GM12878 (cell line): ENCODE measurements around the gene NPAS3. TPM values are rescaled to one million over a fixed set of nuclear protein-coding genes. Genes with fewer than 3 reads are reported as not detected.

ENCODE experiments used
- ATAC-seq: fragments of 200-7000 bp; cut with Tn5 transposase; 3 replicates; pipeline ENCODE4 v1.9.1; 2020; ENCODE audit warnings: mild to moderate bottlenecking, moderate library complexity
- BruUV-seq: library from RNA; stranded (reverse); fragments of 400-500 nt; replicated peaks from 2 replicates; lab custom pipeline; 2021; lab: Mats Ljungman, UMichigan
- CTCF ChIA-PET: fragments of 300-600 bp; sonication (Branson Sonifier 250); formaldehyde crosslinking; extraction: SDS; loops from one replicate; lab custom pipeline; 2021; ENCODE audit warnings: inconsistent platforms; lab: Yijun Ruan, JAX
- POLR2A ChIA-PET: fragments of 350-600 bp; formaldehyde crosslinking; extraction: SDS; loops from one replicate; lab custom pipeline; 2021; ENCODE audit warnings: inconsistent platforms; lab: Charles Lee
- RAD21 ChIA-PET: fragments of 300-600 bp; sonication (Branson Sonifier 250); formaldehyde crosslinking; loops from one replicate; lab custom pipeline; 2023; ENCODE audit warnings: antibody characterized with exemption; ENCODE audit not compliant: unreplicated experiment; lab: Charles Lee
- SMC1A ChIA-PET: fragments of 300-600 bp; sonication (Branson Sonifier 250); formaldehyde crosslinking; loops from one replicate; lab custom pipeline; 2023; ENCODE audit not compliant: unreplicated experiment, uncharacterized antibody; lab: Charles Lee
- DNase-seq: peaks from one replicate; pipeline ENCODE4 v3.0.0-alpha.2; 2011; ENCODE audit warnings: low read depth, low spot score
- FAIRE-seq: peaks from 3 replicates; lab custom pipeline; 2011; peaks lifted over from hg19 to GRCh38; lab: Jason Lieb, UNC
- H2AFZ ChIP-seq: 2 replicates; pipeline ENCODE4 v1.6.0; 2011; ENCODE audit warnings: low read depth, low read length, control low read depth; ENCODE audit not compliant: control insufficient read depth
- H3K27ac ChIP-seq: 2 replicates; pipeline ENCODE4 v1.5.1; 2011; ENCODE audit warnings: control low read depth; ENCODE audit not compliant: control insufficient read depth, insufficient read depth
- H3K27me3 ChIP-seq, 2 experiments: replicated peaks in 1 of 2; 2 replicates each; pipeline versions ENCODE4 v1.6.0 to v1.6.1; 2011; ENCODE audit warnings: low read length in 1 of 2; ENCODE audit not compliant: control insufficient read depth in 2 of 2, insufficient read depth in 2 of 2
- H3K36me3 ChIP-seq, 2 experiments: 2 replicates each; pipeline ENCODE4 v1.5.1; 2011; ENCODE audit warnings: low read length in 1 of 2; ENCODE audit not compliant: control insufficient read depth in 2 of 2, insufficient read depth in 2 of 2
- H3K4me1 ChIP-seq: 2 replicates; pipeline ENCODE4 v1.6.1; 2011; ENCODE audit warnings: mild to moderate bottlenecking, low read length, moderate library complexity, mixed read lengths; ENCODE audit not compliant: control insufficient read depth, insufficient read depth
- H3K4me2 ChIP-seq: 2 replicates; pipeline ENCODE4 v1.6.0; 2011; ENCODE audit warnings: control low read depth; ENCODE audit not compliant: control insufficient read depth, insufficient read depth
- H3K4me3 ChIP-seq: fragments of 200-600 bp; sonication (generic); 2 replicates; pipeline ENCODE4 v1.5.1; 2016
- H3K79me2 ChIP-seq: 2 replicates; pipeline ENCODE4 v1.6.0; 2011; ENCODE audit warnings: low read length; ENCODE audit not compliant: control insufficient read depth, insufficient read depth
- H3K9ac ChIP-seq: 2 replicates; pipeline ENCODE4 v1.8.0; 2011; ENCODE audit warnings: low read length, control low read depth, mixed read lengths; ENCODE audit not compliant: control insufficient read depth, insufficient read depth
- H3K9me3 ChIP-seq: replicated peaks from 3 replicates; pipeline ENCODE4 v1.5.1; 2011; ENCODE audit warnings: mild to moderate bottlenecking, low read length; ENCODE audit not compliant: control insufficient read depth, insufficient read depth
- H4K20me1 ChIP-seq: 2 replicates; pipeline ENCODE4 v1.6.0; 2011; ENCODE audit not compliant: control insufficient read depth, insufficient read depth
- CBX5 ChIP-seq: sonication (generic); IDR thresholded peaks from 2 replicates; pipeline ENCODE4 v1.6.1; 2016; ENCODE audit warnings: low read depth, moderate library complexity, mild to moderate bottlenecking, inconsistent platforms
- CEBPB ChIP-seq, 2 experiments: fragments of 150-350 bp in 1 of 2; IDR thresholded peaks; 2 replicates each; pipeline ENCODE4 v1.6.1; 2012 to 2014; ENCODE audit warnings: low read depth in 2 of 2, low read length in 2 of 2, borderline replicate concordance in 1 of 2, inconsistent platforms in 1 of 2
- CHD1 ChIP-seq: IDR thresholded peaks from 2 replicates; pipeline ENCODE4 v1.6.1; 2012; ENCODE audit warnings: low read depth, low read length, improper control_type of control experiment
- ELK1 ChIP-seq: IDR thresholded peaks from 2 replicates; pipeline ENCODE4 v1.6.1; 2012; ENCODE audit warnings: low read depth, low read length, improper control_type of control experiment
- IRF5 ChIP-seq: fragments of 450-650 bp; IDR thresholded peaks from 2 replicates; pipeline ENCODE4 v1.6.1; 2017; ENCODE audit warnings: borderline replicate concordance
- KAT2A ChIP-seq: conservative IDR thresholded peaks from 2 replicates; pipeline ENCODE4 v1.6.1; 2011; ENCODE audit warnings: low read depth, low read length; ENCODE audit not compliant: control insufficient read depth
- KDM1A ChIP-seq: fragments of 200-600 bp; sonication (generic); IDR thresholded peaks from 2 replicates; pipeline ENCODE4 v1.6.1; 2016; ENCODE audit warnings: borderline replicate concordance
- SMAD5 ChIP-seq: IDR thresholded peaks from 2 replicates; pipeline ENCODE4 v1.6.1; 2016; ENCODE audit warnings: antibody characterized with exemption, low read depth
- ZBED1 ChIP-seq: IDR thresholded peaks from 2 replicates; pipeline ENCODE4 v1.6.1; 2016; ENCODE audit warnings: borderline replicate concordance
- WGBS: methylation state at CpG from one replicate; pipeline ENCODE4 v1.1.6; 2016; ENCODE audit warnings: low lambda C conversion rate; ENCODE audit not compliant: insufficient replicate concordance, insufficient coverage; ENCODE audit errors: missing lambda C conversion rate; 5-methylcytosine and 5-hydroxymethylcytosine counted together
- in situ Hi-C: fragments of 300-500 bp; cut with MboI; formaldehyde crosslinking; loops from 9 replicates; pipeline ENCODE4 v1.14.3; 2018; ENCODE audit warnings: mixed read lengths
- intact Hi-C: fragments of 100-400 bp; cut with micrococcal nuclease; formaldehyde crosslinking; loops from one replicate; pipeline ENCODE4 v1.14.2; 2022; ENCODE audit not compliant: unreplicated experiment
- polyA plus RNA-seq, 11 experiments: library from polyadenylated mRNA; depleted of rRNA in 4 of 11; unstranded in 6 of 11; stranded (reverse) in 5 of 11; fragments of >200 nt; fragmentation: Nextera tagmentation in 4 of 11; fragmentation: Illumina TruSeq in 1 of 11; extraction: Ambion mirVana in 4 of 11; extraction: Trizol in 1 of 11; gene quantifications; 1 replicate in 1 of 11; 2 replicates in 10 of 11; pipeline versions ENCODE4 v1.2.1 to v1.2.3, GENCODE V29; 2011 to 2016; ENCODE audit warnings: inconsistent platforms in 2 of 11, missing spikeins in 2 of 11, low read depth in 1 of 11
- total RNA-seq, 4 experiments: library from RNA; depleted of rRNA in 3 of 4; stranded (reverse); fragments of >200 nt in 3 of 4; fragmentation: Illumina TruSeq in 1 of 4; extraction: Trizol in 1 of 4; gene quantifications; 2 replicates each; pipeline versions ENCODE4 v1.2.1 to v1.2.3, GENCODE V29; 2013 to 2021

NPAS3 gene
- total and polyA plus RNA-seq, 10 of the 15 experiments (the other 5 are each of a cell fraction or from before 2014, with no cell fraction given): under 0.01 to 2.7 (median 0.03) TPM; not detected in 6

GRCh38 chr14:33370426-33370825, 431.7 kb downstream of the NPAS3 start:
- FAIRE-seq (no peak), ATAC-seq (no peak)
- intact Hi-C loops: no loop called here
- POLR2A ChIA-PET: no interaction called here
- no peaks in the 10 kb centered on the region; a peak in 1 of 4 replicates for H3K27me3 ChIP-seq
- H3K4me2 ChIP-seq: peak overlapping the region; percentile 36; the same call in 1 of the 2 replicates
- H3K36me3 ChIP-seq: no peaks in the 10 kb centered on the region
- no peak for TF ChIP-seq SMAD5
- no peak for TF ChIP-seq IRF5
- no peak for TF ChIP-seq KAT2A
- TF ChIP-seq ZBED1: no peak
- no peak for TF ChIP-seq ELK1
- no peak for TF ChIP-seq CBX5
- TF ChIP-seq CEBPB (IDR thresholded peaks at IDR 0.05; ENCODE audit: borderline replicate concordance in 1 of 2, low read depth in 2 of 2, low read length in 2 of 2): no peak
- no peak for TF ChIP-seq KDM1A
- no peak for TF ChIP-seq CHD1
- TF ChIP-seq, all 136 proteins: peak for 0
- no peaks in the 10 kb centered on the region; the same call in 2 of the 3 replicates for H3K9me3 ChIP-seq
- H3K4me1 ChIP-seq: peaks cover 10% of the 10 kb centered on the region
- CTCF ChIA-PET: interaction anchor here (0.6 kb wide), 1 partner anchor 365 kb away, joined by 3 read pairs; no protein-coding TSS in a partner anchor
- WGBS: 0% methylated on average over 1 of the region's 1 CpG
- H3K27ac ChIP-seq: no peak overlapping the region
- H3K4me3 ChIP-seq: no peak overlapping the region
- SMC1A ChIA-PET: no interaction called here
- no peak overlapping the region for H2AFZ ChIP-seq
- no TSS peak for BruUV-seq
- in situ Hi-C loops: no loop called here
- no peaks in the 10 kb centered on the region for H3K79me2 ChIP-seq
- RAD21 ChIA-PET: interaction anchor here (1.2 to 1.7 kb wide), 2 partner anchors 109 to 422 kb away, joined by 5 to 7 read pairs; no protein-coding TSS in a partner anchor
- no peak overlapping the region for H3K9ac ChIP-seq
- H4K20me1 ChIP-seq: no peaks in the 10 kb centered on the region
- no peak for DNase-seq
